CD4-positive, alpha-beta T cell treated with Interleukin-10 for 1 hour (primary cell): ENCODE measurements around the gene CAST.

ENCODE experiments used
- DNase-seq: peaks from one replicate; pipeline ENCODE4 v3.0.0-alpha.2; 2020

CAST gene

DNA sequence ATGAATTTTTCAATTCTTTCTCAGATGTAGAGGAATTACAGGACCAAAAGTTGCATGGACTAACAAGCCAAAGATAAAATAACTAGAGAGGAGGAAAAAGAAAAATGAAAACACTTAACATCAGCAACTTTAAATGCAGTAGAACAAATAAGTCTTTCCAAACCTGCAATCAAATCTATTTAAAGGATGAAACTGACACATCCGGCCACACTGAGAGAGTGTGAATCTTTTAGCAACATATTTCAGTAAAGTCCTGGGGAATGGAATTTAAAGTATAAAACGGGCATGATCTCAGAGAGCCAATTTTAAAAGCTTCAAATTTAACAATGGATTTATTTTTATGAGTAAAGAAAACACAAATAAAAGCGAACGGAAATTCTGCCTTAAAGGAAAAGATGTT is 17.1 kb downstream of the CAST start:
- no peak for DNase-seq

DNA sequence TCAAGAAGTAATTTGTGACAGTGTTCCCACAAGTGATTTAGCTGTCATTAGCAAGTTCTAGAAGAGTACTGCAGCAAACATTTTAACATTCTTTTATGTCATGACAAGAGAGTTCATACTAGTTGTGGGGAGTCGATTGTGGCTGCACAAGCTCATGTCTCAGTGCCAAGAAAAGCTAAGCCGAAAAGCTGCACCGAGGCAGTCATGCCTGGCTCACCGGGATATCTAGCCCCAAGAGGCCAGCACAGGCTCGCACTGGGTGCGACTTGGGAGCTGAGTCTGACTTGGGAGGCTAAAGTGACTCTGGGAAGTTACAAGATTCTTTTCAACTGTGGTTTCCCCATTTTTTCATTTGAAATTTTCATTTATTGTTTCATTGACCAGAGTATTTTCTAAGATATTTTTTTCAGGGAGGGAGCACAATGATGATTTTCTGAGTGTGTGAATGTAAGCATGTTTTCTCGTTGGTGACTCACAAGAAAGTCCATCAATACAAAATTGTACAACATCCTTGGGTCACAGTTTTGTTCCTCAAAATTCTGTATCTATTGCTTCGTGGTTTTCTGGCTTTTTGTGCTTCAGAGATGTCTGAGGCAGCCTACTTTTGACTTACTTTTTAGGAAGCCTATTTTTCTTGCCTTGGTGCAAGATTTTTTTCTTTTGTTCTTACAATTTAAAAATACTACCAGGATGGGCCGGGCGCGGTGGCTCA is 18.7 kb downstream of the CAST start:
- no peak for DNase-seq

DNA sequence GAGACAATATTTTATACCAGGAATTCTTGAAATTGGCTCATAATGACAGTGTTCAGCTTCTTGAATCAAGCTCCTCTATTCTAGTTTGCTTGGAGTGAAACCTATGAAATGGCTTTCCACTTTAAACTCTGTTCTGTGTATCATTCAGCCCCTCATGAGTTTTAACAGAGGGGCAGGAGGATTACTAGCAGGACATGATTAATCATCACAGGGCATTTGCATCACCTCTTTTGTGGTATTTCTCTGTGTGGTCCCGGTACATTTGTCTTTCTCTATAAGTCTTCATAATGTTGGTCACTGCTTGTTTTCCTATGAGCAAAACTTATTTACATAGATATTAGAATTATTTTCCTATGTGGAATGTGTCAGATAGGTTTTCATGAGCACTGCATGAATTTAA is 21.2 kb downstream of the CAST start:
- DNase-seq, result no peak

DNA sequence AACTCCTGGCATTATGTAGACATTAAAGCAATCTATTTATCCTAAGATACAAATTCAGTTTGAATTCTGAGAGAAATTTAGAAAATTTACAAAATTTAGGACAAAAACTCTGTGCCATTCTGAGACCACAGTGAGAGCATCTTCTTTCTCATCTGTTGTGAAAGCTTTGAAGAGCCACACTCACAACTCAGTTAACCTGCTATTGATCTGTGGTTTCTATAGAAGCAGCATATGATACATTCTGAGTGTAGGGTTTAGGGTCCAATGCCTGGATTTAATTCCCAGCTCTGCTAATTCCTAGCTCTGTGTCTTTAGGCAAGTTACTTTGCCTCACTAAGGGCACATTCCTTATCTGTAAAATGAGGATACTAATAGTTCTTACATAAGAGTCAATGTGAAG is 21.6 kb downstream of the CAST start:
- DNase-seq, result no peak

DNA sequence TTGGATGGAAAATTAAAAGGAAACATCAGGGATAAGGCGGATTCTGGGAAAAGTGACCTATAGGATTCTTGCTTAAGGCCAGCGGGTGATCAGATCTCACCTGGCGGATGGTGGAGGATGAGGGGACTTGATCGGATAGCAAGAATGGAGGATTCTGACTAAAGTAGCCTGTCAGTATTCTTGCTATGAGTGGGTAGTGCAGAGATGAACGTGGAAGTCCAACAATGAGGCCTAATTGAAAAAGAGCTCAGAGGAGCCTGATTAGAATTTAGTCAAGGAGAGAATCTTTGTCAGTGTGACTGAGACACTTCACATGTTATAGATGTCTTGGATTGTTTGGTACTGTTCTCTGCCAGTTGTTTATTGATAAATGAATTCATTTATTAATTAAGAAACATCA is 24.9 kb downstream of the CAST start:
- DNase-seq, result no peak

DNA sequence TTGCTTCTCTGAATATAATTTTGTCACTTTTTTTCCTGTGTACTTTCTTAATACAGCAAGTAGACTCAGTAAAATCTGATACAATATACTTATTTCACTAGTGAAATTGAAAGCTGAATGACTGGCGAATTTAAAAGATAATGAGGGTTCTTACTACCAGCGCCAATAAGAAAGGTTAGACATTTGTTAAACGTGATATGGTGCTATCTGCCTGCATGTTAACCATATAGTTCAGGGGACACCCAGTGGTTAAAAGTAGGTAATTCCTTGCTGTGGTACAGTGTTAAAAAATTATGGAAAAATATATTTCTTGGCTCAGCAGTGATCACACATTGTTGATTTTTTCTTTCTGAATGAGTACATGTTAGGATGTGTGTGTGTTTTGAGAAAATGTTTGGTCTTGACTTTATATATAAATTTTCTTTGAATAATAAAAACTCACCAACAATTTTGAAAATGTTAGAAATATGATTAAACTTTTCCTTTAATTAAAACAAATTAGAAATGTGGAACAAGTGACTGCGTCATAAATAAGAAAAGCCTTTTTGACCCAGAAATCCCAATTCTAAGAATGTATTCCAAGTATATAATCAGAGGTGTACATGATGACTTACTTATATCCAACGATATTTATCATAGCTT is 25.8 kb downstream of the CAST start:
- DNase-seq, result peak; percentile 46

DNA sequence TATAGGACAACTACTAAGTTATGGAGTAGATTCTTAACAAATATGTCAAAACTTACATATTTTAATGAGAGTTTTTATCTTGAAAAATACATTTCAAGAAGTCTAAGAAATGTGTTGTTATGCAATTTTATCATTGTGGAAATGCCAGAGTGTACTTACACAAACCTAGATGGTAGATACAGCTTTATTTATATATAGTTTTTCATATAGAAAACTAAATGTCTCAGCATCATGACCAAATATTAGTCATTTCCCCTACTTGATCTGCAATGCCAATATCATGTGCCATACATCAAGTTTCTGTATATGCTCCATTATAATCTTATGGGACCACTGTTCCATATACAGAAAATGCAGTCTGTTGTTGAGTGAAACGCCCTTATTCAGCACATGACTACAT is 28.7 kb downstream of the CAST start:
- DNase-seq, result no peak

DNA sequence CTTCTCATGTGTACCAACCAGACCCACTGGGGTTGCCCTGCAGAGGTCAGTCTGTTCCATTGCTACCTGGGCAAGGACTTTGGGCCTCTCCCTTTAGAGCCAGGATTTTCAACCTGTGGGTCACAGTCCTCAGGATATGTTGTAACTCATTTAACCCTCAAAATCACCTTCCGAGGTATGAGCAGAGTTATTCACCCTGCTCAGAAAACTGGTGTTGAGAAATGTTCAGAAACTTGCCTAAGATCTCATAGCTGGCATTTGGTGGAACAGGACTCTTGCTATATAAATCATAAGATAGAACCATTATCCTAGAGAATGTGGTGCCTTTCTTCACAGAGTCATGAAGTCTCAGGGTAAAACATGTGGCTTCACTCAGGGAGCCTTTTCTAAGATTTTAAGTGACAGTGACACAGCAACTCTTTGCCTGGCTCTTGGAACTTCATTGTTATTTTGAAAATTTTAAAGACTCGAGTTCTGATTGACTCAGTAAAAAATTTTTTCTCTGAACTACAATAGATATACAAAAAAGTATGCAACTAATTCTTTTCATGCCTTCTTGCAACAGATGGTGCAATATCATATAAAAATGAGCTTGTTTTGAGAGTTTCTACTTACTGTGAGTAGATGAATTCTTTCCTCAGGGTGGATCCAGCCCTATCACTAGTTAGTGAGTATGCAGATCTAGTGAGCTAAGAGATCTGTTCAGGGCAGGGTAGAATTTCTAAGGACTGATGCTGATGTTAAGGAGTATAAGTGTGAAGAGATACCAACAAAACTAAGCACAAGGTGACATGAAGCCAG is 29.5 kb downstream of the CAST start:
- no peak for DNase-seq

DNA sequence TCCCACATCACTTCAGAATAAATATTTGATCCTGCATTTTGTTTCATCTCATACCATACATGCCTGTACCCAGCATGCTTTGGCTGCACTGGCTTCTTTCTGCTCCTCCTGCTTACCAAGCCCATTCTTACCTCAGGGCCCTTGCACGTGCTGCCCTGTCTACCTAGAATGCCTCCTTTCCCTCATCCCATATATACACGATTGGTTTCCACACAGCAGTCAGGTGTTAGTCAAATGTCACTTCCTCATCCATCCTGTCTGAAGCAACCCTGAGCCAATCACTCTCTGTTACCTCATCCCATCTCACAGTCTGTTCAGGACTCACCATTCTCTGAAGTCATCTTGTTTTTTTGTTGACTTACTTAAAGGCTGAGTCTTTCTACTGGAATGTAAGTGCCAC is 30.3 kb downstream of the CAST start:
- DNase-seq, result no peak

DNA sequence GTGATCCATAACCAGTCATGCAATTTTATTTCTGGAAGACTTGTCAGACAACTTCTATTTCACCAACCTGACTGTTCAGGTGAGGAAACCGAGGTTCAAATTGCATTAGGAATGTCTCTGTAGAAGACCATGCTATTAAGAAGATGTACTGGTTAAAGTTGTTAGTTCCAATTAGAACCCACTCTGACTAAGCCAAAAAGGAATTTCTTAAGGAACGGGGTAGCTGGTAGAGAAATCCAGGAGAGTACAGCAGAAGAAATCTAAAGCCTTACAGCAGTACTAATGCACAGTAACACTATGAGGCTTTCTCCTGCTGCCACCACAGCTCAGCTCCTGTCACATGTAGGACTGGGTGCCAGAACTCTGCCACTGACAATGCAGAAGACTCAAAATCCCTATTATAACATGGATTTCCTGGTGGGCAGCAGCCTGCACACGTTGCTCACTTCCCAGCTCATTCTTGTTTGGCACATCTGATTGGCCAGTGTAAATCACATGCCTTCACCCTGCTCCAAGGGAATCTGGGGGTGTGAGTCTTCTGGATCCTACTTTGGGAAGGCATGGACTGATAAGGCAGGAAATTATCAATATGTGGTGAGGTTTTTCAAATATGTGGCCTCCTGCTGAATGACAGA is 37.1 kb downstream of the CAST start:
- DNase-seq, result no peak

DNA sequence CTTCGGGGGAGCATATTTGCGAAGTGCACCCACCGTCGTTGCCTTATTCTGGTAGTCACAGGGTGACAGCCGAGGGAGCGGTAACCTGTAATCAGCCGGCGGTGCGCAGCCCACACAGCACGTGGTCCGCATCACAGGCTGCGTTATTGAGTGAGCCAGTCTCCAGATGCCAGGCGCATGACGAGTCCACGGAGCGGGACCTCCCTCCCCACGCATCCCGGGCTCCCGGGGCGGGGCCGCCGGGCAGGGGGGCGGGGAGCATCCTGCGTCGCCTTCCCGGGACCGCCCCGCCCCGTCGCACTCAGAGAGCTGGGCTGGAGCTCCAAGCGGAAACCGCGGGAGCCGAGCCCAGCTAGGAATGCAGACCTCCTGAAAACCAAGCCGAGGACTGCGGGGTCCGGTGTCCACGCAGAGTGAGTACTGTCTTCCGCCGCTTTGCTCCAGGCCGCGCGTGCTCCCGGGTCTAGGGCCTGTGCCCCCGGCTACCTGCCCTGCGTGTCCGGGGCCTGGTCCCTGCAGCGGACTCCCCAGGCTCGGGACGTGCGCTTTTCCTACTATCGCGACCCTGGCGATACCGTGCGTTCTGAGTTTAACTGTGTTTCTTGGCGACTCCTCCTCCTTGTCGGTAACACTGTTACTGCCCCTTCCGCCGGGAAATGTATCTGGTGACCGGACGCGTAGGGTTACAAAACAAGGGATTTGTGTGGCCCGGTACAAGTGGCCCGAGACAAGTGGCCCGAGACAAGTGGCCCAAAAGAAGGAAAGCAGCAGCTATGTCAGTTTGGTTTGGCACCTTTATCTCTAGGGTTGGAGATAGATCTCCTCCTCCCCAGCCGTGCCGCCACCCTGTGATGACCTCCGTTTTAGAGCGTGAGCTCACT is 40.6 kb downstream of the CAST start:
- DNase-seq, result peak; percentile 83

DNA sequence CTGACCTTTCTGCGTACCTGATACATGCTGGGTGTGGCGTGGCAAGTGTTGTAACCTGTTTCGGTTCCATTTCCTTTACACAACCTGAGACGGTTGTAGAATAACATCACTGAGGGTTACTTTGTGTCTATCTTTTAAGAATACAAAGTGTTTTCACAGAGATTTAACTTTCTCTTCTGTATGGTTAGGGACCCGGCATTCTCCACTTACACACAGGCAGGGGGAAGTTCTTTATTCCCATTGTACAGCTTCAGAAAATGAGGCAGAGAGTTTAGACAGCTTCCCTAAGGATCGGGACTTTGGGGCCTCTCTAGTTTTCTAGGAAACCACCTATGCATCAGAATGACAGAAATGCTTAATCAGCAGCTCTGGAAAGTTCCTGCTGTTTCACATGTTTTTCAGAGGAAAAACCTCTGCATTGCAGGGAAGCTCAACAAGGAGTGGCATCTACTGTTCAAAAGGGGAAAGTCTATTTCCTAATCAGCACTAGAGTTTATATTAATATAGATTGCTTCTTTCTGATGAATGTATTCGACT is 41.3 kb downstream of the CAST start:
- DNase-seq, result peak; percentile 77

DNA sequence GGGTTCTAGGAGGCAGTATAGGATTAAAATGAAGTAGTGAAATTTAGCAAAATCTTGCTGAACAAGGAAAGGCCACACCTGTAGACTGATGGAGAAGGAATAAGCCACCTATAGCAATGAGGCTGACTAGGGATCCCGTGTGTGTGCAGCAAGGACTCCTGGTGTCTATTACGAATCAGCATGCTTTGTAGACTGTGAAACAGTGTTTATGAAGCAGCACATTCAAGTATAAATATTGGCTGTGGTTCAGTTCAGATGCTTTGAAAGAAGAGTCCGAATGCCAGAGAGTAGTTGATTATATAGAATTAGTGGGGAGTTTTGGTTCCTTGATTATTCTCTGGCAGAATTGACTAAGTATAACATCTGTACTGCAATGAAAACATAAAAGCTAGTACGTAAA is 41.8 kb downstream of the CAST start:
- no peak for DNase-seq

DNA sequence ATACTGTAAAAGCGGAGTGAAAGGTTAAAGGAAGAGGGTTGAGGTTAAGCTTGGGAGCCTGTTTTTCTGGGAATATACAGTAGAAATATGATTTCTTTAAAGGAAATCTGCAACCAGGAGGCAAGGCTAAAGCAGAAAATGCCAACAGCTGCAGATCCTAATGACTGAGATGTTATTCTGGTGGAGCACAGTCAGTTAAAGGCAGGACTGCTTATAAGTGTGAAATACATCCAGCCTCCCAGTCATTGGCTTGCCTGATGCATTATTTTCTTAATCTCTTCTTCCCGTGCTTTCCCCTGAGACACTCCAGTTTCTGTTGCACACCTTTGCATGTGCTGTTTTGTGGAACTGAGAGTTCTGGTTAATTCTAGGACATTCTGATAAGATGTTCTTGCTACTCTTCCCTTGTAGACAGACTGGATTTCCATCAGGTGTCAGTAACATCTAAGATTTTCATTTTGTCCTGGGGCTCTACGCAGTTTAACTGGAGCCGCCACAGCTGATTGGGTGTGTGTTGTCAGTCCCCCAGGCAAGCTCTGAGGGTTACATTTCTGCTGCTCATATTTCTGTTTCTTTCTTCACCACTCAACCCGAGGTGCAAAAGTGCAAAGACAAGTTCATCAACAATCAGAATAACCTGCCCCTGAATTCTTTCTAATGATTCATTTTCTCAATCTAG is 44.4 kb downstream of the CAST start:
- DNase-seq, result no peak

DNA sequence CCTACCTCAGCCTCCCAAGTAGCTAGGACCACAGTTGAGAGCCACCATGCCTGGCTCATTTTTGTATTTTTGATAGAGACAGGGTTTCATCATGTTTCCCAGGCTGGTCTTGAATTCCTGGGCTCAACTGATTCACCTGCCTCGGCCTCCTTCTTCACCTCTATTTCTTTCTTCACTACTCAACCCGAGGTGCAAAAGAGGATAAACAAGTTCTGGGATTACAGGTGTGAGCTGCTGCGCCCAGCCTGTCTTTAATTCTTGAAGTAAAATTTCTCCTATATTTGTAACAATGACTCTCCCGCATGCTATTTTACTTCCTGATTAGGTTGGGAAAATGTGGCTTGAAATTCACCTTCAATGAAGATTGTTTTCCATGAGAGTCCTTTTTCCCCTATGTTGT is 46.4 kb downstream of the CAST start:
- no peak for DNase-seq

DNA sequence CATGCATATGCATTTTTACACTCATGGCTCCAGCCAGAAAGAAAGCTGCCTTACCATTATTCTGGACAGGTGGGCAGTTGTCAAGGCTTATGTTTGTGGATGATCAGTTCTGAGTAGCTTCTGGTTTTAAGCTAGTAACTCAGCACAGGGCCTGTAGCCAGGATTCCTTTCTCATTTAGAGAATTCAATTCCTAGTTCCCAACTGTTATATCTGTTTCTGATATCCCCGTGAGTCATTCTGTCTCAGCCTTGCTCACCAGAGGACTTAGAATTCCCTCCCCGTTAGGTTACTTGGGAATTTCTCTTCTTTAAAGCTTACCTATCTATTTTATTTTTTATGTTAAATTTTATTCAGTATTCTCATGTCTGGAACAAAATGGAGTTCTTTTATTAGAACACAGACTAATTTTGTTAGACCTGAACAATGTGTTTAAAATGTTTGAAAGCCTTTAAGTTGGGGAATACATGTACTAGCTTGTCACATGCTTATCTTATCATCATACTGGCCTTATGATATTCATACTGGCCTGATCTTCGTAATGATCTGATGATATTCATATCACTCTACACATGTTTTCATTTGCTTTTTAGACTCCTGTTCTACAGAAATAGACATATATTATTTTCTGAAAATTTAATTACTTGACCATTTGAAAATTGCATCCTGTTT is 47.1 kb downstream of the CAST start:
- no peak for DNase-seq

DNA sequence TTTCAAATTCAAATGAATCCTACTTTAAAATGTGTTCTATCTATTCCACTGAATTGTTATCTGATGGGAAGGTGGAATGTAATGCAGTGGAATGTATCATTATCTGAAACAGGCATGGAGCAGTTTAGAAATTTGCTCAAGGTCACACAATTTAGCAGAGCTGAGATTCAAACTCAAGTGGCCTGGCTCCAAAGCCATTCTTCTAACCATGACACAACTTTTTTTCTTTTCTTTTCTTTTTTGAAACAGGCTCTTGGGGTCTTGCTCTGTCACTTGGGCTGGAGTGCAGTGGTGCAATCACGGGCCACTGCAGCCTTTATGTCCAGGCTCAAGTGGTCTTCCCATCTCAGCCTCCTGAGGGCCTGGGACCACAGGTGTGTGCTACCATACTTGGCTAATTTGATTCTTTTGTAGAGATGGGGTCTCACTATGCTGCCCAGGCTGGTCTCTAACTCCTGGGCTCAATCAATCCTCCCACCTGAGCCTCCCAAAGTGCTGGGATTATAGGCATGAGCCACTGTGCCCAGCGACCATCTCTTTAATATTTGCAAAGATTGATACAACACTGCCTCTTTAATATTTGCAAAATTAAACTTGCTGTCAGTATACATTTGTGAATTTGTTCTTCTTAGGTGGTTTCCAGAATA is 50.0 kb downstream of the CAST start:
- no peak for DNase-seq

DNA sequence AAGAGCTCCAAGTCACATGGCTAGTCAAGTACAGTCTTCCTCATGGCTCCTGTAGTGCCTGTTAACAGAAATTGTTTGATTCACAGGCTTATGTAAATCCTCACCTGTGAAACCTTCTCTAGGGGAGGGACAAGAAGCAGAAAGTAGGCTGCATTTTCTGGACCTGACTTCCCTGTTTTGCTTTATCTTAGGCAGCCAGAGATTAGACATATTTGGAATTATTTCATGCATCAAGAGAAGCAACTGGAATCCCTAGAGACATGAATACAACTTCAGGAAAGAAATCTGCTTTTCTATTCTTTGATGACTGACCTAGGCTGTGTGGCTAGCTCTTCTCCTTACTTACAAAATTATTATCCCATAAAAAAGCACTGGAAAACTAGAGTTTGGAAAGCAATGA is 52.3 kb downstream of the CAST start:
- DNase-seq, result no peak

DNA sequence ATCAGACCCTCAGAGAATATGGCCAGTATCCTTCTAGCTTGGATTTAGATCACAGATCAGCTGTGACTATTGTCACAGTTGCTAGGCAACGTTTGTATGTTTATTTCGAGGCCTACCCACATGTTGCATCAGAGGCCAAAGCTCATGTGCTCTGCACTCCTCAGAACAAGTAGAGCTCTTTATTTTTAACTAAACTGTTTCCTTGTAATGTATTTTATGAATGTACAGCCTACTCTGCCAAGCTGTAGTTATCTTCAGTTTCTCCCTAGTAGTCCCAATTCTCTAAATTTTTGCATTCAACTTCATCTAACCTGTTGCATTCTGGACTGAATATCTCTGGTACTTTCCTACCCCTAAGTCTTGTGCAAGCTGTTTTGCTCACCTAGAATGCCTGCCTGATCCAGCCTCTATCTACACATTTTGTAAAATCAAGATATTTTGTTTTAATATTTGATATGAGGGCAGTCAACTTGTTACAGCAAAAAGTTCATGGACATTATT is 52.8 kb downstream of the CAST start:
- DNase-seq, result peak; percentile 73

DNA sequence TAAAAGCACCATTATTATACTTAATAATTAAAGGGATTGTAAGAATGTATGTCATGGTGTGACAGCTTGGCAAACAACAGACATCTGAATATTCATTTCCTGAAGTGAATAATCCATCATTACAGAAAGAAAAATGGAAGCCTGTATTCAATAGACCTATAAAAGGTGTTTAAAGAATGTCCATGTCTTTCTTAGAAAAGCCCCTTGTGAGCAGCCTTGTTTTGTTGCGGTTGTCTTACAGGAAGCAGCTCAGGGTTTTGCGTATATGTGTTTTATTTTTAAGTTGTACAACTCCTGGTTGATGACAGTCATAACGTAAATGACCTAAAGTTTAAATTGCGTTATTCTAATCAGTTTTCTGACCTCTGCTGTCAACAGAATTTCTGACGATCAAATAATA is 53.8 kb downstream of the CAST start:
- peak; percentile 45 for DNase-seq
